ENCODE results near the gene PSD4.

PSD4 gene

GRCh38 chr2:113174376-113174750 is 592 bp downstream of the PSD4 start:
- no peaks in the 10 kb centered on the region for H3K27me3 ChIP-seq (ENCODE audit: control insufficient read depth in 1 of 2, insufficient read depth in 2 of 2, low read length in 2 of 2)
- H3K9ac ChIP-seq (ENCODE audit: low read length), result no peak overlapping the region
- H3K4me1 ChIP-seq (ENCODE audit: insufficient read depth, low read length), result no peaks in the 10 kb centered on the region
- no peaks in the 10 kb centered on the region for H3K9me3 ChIP-seq (ENCODE audit: low read length)
- H3K36me3 ChIP-seq (ENCODE audit: insufficient read depth, low read length), result no peaks in the 10 kb centered on the region
- no peak overlapping the region for H3K27ac ChIP-seq (ENCODE audit: low read depth, low read length)
- H3K4me3 ChIP-seq (ENCODE audit: low read depth in 1 of 2, low read length in 2 of 2), result no peak overlapping the region

DNA sequence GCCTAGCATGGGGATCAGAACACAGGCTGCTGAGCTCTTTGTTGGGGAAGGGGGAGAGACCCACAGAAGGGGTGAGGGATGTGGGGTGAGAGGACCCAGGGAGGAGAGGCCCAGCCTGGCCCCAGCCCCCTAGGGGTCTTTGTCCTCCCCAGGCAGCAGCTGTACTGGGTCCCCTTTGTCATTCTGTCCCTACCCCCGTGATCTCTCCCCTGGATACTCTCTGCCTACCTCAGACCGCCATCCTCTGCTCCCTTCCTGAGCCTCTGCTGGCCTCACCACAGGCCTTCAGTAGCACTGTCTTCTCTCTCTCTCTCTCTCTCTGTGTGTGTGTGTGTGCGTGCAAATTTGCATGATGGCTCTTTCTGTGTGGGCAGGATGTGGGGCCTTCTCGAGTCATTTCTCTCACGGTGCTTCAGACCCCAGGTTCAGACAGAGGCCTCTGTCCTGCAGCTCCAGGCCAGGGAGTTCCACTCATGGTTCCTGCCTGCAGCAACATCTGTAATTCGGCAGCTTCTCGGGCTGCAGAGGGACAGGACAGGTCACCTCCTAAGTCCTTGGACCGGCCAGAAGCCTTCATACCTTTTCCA is 1.4 kb downstream of the PSD4 start:
- H3K27me3 ChIP-seq (ENCODE audit: control insufficient read depth in 1 of 2, insufficient read depth in 2 of 2, low read length in 2 of 2), result no peaks in the 10 kb centered on the region
- H3K4me3 ChIP-seq (ENCODE audit: low read depth in 1 of 2, low read length in 2 of 2), result no peak overlapping the region
- no peak overlapping the region for H3K9ac ChIP-seq (ENCODE audit: low read length)
- H3K36me3 ChIP-seq (ENCODE audit: insufficient read depth, low read length), result no peaks in the 10 kb centered on the region
- H3K27ac ChIP-seq (ENCODE audit: low read depth, low read length), result no peak overlapping the region
- no peaks in the 10 kb centered on the region for H3K9me3 ChIP-seq (ENCODE audit: low read length)
- no peaks in the 10 kb centered on the region for H3K4me1 ChIP-seq (ENCODE audit: insufficient read depth, low read length)

DNA sequence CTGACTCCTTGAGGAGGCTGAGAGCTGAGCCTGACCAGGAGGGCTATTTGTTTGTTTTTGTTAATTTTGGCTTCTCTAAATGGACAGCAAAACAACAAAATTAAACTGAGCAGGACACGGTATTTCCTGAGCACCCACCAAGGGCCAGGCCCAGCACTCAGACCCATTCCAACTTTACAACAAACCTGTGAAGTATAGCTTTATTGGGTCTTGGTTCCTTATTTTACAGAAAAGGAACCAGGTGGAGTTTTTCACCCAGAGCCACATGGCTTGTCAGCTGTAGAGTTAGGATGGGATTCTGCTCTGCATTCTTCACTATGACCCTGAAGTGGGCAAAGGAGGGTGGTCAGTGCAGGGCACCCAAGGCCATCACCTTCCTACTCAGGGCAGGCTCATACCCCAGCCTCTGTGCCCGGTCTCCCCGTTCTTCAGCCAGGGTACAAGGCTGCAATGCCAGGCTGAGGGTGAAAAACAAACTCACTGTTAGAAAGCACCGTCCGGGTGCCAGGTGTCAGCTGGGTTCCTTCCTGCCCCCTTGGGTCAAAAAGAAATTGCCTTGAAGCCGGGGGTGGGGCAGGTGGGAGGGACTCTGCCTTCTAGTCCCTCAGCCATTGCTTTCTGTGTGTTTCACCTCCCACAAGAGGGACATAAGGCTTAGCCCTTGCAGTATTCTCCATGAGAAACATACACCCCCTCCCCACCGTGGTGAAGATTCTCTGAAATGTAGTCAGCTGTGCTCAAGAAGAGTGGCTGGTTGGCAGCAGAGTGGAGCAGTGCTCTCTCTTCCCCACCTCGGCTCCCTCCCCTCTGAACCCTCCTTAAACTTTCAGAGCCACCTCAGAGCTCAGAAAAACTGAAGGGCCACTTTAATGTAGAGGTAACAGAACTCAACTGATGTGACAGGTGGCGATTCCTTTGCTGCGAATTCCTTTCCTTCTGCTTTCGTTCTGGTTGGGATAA is 2.2 kb downstream of the PSD4 start:
- no peaks in the 10 kb centered on the region for H3K36me3 ChIP-seq (ENCODE audit: insufficient read depth, low read length)
- no peak overlapping the region for H3K4me3 ChIP-seq (ENCODE audit: low read depth in 1 of 2, low read length in 2 of 2)
- no peaks in the 10 kb centered on the region for H3K9me3 ChIP-seq (ENCODE audit: low read length)
- H3K4me1 ChIP-seq (ENCODE audit: insufficient read depth, low read length), result no peaks in the 10 kb centered on the region
- H3K27ac ChIP-seq (ENCODE audit: low read depth, low read length), result no peak overlapping the region
- H3K9ac ChIP-seq (ENCODE audit: low read length), result no peak overlapping the region
- no peaks in the 10 kb centered on the region for H3K27me3 ChIP-seq (ENCODE audit: control insufficient read depth in 1 of 2, insufficient read depth in 2 of 2, low read length in 2 of 2)

- no peaks in the 10 kb centered on the region for H3K36me3 ChIP-seq (ENCODE audit: insufficient read depth, low read length)
- no peak overlapping the region for H3K27ac ChIP-seq (ENCODE audit: low read depth, low read length)
- H3K9me3 ChIP-seq (ENCODE audit: low read length), result no peaks in the 10 kb centered on the region
- no peak overlapping the region for H3K4me3 ChIP-seq (ENCODE audit: low read depth in 1 of 2, low read length in 2 of 2)
- H3K27me3 ChIP-seq (ENCODE audit: control insufficient read depth in 1 of 2, insufficient read depth in 2 of 2, low read length in 2 of 2), result no peaks in the 10 kb centered on the region
- H3K9ac ChIP-seq (ENCODE audit: low read length), result no peak overlapping the region
- no peaks in the 10 kb centered on the region for H3K4me1 ChIP-seq (ENCODE audit: insufficient read depth, low read length)
Measured at GRCh38 chr2:113176696-113177355, 3.1 kb downstream of the PSD4 start.

- Histone ChIP-seq H3K27ac (ENCODE audit: low read depth, low read length) (no peak overlapping the region), H3K4me3 (ENCODE audit: low read depth in 1 of 2, low read length in 2 of 2) (no peak overlapping the region), H3K36me3 (ENCODE audit: insufficient read depth, low read length) (no peaks in the 10 kb centered on the region), H3K9me3 (ENCODE audit: low read length) (no peaks in the 10 kb centered on the region), H3K9ac (ENCODE audit: low read length) (no peak overlapping the region), H3K4me1 (ENCODE audit: insufficient read depth, low read length) (no peaks in the 10 kb centered on the region), H3K27me3 (ENCODE audit: control insufficient read depth in 1 of 2, insufficient read depth in 2 of 2, low read length in 2 of 2) (no peaks in the 10 kb centered on the region)
Measured at GRCh38 chr2:113178069-113178746, 4.4 kb downstream of the PSD4 start.

GRCh38 chr2:113178891-113179290 is 5.1 kb downstream of the PSD4 start:
- H3K4me1 ChIP-seq (ENCODE audit: insufficient read depth, low read length), result no peaks in the 10 kb centered on the region
- H3K9me3 ChIP-seq (ENCODE audit: low read length), result no peaks in the 10 kb centered on the region
- H3K27ac ChIP-seq (ENCODE audit: low read depth, low read length), result no peak overlapping the region
- H3K4me3 ChIP-seq (ENCODE audit: low read depth in 1 of 2, low read length in 2 of 2), result no peak overlapping the region
- no peaks in the 10 kb centered on the region for H3K27me3 ChIP-seq (ENCODE audit: control insufficient read depth in 1 of 2, insufficient read depth in 2 of 2, low read length in 2 of 2)
- no peaks in the 10 kb centered on the region for H3K36me3 ChIP-seq (ENCODE audit: insufficient read depth, low read length)
- no peak overlapping the region for H3K9ac ChIP-seq (ENCODE audit: low read length)

DNA sequence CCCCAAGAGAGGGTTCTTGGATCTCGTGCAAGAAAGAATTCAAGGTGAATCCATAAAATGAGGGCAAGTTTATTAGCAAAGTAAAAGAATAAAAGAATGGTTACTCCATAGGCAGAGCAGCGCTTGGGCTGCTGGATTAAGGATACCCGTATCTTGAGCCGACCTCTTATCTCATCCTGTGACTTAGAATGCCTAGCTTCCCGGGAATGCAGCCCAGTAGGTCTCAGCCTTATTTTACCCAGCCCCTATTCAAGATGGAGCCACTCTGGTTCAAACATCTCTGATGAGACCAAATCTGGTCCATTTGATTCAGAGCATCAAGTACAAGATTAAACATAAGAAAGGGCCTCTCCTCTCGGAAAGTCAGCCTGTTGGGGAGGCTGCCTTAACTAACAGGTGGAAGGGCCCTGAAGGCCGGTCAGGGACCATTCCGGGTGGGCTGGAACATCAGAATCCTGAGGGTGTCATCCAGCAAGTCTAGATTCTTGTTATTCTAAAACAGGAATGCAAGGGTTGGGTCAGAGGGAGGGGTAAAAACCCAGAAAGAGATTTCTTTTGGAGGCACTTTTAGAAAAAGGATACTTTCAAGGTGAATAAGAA is 5.8 kb downstream of the PSD4 start:
- Histone ChIP-seq H3K9ac (ENCODE audit: low read length) (no peak overlapping the region), H3K4me1 (ENCODE audit: insufficient read depth, low read length) (no peaks in the 10 kb centered on the region), H3K27me3 (ENCODE audit: control insufficient read depth in 1 of 2, insufficient read depth in 2 of 2, low read length in 2 of 2) (no peaks in the 10 kb centered on the region), H3K4me3 (ENCODE audit: low read depth in 1 of 2, low read length in 2 of 2) (no peak overlapping the region), H3K36me3 (ENCODE audit: insufficient read depth, low read length) (no peaks in the 10 kb centered on the region), H3K9me3 (ENCODE audit: low read length) (no peaks in the 10 kb centered on the region), H3K27ac (ENCODE audit: low read depth, low read length) (no peak overlapping the region)

GRCh38 chr2:113180131-113180946 is 6.6 kb downstream of the PSD4 start:
- Histone ChIP-seq H3K27me3 (ENCODE audit: control insufficient read depth in 1 of 2, insufficient read depth in 2 of 2, low read length in 2 of 2) (no peaks in the 10 kb centered on the region), H3K36me3 (ENCODE audit: insufficient read depth, low read length) (no peaks in the 10 kb centered on the region), H3K27ac (ENCODE audit: low read depth, low read length) (no peak overlapping the region), H3K4me1 (ENCODE audit: insufficient read depth, low read length) (no peaks in the 10 kb centered on the region), H3K4me3 (ENCODE audit: low read depth in 1 of 2, low read length in 2 of 2) (no peak overlapping the region), H3K9me3 (ENCODE audit: low read length) (no peaks in the 10 kb centered on the region), H3K9ac (ENCODE audit: low read length) (no peak overlapping the region)

- Histone ChIP-seq H3K4me3 (ENCODE audit: low read depth in 1 of 2, low read length in 2 of 2) (no peak overlapping the region), H3K27ac (ENCODE audit: low read depth, low read length) (no peak overlapping the region), H3K4me1 (ENCODE audit: insufficient read depth, low read length) (no peaks in the 10 kb centered on the region), H3K27me3 (ENCODE audit: control insufficient read depth in 1 of 2, insufficient read depth in 2 of 2, low read length in 2 of 2) (no peaks in the 10 kb centered on the region), H3K36me3 (ENCODE audit: insufficient read depth, low read length) (no peaks in the 10 kb centered on the region), H3K9me3 (ENCODE audit: low read length) (no peaks in the 10 kb centered on the region), H3K9ac (ENCODE audit: low read length) (no peak overlapping the region)
Measured at GRCh38 chr2:113181258-113182051, 7.7 kb downstream of the PSD4 start.
